IPS DF 4.7 (cell line): ENCODE results near the gene KIAA1328.

ENCODE experiments used
- DNase-seq: peaks from one replicate; pipeline ENCODE4 v3.0.0-alpha.2; 2013; ENCODE audit warnings: low spot score; ENCODE audit errors: extremely low read depth

Gene KIAA1328

DNA sequence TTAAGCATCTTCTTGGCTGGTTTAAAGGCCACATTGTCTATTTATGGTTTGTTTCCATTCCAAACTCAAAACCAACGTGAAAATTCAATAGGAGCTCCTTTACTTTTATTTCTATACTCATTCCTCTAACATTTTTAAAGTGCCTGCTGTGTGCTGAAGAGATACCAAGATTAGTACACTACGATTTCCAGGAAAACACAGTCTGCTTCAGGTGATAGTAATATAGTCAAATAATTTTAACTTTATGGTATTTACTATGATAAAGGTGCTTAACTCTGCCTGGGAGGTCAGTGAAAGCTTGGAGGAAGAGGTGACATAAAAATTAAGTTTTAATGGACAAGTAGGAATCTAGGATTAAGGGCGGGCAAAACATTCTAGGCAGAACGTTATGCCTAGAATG is 121.4 kb downstream of the KIAA1328 start:
- DNase-seq, result no peak

DNA sequence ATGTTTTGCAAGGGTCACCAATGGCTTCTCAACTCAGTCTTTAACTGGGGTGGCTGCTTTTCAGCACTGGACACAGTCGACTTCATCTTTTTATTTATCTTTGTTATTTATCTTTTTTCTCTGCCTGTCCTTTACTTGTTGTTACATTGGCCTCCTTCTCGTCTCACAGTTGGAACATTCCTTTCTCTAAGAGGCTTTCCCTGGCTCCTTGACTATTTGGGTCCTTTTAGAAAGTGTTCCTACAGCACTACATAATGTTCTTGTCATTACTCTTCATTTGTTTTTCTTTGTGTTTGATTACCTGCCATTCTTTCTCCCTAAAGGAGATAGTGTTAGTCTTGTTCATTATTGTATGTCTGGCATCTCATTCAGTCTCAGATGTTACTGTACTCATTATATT is 122.0 kb downstream of the KIAA1328 start:
- no peak for DNase-seq

GRCh38 chr18:36953047-36953446 is 124.1 kb downstream of the KIAA1328 start:
- no peak for DNase-seq

GRCh38 chr18:36960038-36960437 is 131.1 kb downstream of the KIAA1328 start:
- no peak for DNase-seq

DNA sequence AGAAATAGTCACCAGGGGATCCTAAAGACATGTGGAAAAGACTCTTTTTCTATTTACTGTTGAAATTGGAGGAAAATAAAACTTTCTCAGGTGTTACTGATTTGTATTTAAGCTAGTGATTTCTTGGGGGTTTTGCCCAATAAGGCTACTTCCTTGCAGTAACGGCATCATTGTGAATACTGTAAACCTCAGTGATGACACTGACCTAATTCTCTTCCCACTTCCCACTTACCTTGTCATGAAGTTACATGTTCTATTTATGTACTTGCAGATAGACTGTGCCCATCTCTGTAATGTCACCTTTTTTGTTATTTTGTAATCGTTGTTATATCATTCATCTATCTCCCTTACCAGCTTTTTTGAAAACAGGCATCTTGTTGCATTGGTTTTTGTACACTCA is 134.5 kb downstream of the KIAA1328 start:
- no peak for DNase-seq

GRCh38 chr18:36974686-36975085 is 145.8 kb downstream of the KIAA1328 start:
- DNase-seq, result no peak

DNA sequence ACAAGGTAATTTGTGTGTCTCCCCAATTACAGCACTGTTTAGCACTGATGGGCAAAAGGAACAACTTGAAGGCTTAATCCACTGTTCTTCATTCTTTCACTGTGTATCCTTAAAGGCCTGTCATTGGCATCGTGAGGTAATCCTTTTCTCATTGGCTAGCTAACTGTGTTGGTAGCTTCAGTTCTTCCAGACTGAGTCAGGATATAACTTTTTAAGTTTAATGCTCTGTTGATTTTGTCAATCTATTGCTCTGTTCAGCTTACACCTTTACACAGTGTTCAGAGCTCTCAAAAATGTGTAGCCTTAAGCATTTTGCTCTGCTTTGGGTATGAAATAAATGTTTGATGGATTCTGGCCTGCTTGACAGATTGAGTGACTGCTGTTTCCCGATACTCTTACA is 148.2 kb downstream of the KIAA1328 start:
- DNase-seq, result no peak

DNA sequence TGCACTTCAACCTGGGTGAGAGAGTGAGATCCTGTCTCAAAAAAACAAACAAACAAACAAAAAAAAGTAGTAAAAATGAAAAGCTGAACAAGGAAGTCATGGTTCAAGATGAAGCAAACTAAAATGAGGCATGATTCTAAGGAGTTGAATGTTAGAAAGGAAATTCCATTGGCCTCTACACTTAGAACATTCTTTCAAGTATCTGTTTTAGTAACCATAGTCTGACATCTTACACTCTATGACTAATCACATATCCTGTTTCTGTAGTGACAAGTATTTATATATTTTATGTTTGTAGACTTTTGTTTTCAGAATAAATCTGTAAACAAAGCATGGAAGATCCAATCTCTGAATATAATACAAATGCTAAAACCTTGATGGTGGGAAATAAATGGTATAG is 164.1 kb downstream of the KIAA1328 start:
- DNase-seq, result no peak

DNA sequence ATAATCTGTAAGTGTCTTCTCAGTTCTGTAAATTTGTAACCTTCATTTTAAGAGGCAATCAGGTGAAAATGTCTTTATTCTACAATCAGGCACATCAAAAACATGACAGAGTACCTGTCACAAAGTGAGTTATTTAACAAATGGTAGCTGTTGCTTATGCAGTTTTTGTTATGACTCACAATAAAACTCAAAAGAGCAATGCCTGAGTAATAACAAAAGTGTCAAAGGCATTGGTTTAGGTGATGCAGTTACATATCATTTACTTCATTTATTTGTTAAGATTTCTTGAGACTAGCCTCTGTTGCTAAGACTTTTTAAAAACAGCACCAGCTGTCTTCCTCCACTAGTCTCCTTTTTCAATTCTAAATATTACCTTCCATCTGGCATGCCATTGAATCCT is 177.8 kb downstream of the KIAA1328 start:
- DNase-seq, result no peak

DNA sequence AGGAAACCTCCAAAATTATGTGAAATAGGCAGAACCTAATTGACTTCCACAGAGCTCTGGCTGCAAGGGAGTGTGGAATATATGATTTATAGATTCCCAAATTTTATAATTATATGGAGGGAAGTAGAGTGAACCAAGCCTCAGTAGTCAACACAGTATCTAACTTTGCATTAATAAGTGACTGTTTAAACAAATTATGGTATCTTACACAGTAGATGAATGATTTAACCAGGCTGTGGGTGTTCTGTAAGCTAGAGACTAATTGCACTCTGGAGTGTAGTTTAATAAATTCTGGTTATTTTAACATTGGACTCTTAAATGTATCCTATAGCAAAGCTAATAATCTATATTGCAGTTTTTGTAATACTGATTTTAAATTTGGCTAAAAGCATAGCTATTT is 183.5 kb downstream of the KIAA1328 start:
- DNase-seq, result no peak

DNA sequence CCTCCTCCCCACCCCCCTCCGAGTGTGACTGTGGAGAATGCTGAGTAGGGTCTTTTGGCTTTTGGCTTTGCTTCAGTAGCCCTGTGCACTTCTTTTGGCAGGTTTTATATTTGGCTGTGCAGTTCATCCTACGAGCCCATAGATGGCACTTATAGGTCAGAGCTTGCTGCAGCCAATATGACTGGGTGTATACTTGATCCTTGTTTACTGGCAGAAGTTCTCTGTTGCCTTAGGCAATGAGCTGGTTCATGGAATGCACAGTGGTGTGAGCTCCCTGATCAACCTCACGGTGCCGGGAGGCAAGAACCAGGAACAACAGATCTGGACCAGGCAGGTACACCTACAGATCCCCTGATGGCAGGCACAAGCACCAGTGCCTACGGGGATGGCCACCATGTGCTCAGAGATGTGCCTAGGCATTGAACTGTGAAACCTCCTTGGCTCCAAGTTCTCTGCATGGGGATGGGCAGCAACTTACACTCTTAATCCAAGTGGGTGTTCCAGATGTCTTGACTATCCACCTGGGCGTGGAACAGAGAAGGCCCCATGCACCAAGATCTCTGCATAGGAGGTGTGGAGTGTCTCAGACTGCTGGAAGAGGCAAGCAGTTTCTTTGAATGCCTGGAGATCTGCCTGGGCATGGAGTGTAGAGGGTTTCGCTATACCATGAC is 190.4 kb downstream of the KIAA1328 start:
- DNase-seq, result peak; percentile 44

DNA sequence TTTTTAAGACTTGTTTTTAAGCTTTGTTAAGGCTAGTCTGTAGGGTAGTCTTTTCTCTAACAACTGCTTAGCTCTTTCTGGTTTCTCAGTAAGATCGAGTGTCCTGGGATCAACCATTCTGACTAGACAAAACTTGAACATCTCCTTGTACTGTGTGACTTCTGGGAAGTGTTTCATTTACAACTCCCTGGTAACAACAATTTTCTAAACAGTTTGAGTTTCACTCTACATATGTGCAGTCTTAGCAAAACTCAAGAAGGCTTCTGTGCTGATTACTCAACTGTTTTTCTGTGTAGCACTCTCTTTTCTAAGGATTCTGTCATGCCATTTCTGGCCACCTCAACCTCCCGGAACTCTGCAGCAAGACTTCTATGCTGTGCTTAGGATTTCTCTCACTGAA is 204.5 kb downstream of the KIAA1328 start:
- DNase-seq, result no peak

GRCh38 chr18:37042381-37042780 is 213.5 kb downstream of the KIAA1328 start:
- DNase-seq, result no peak

- no peak for DNase-seq
Measured at GRCh38 chr18:37055137-37055802, 226.3 kb downstream of the KIAA1328 start.

DNA sequence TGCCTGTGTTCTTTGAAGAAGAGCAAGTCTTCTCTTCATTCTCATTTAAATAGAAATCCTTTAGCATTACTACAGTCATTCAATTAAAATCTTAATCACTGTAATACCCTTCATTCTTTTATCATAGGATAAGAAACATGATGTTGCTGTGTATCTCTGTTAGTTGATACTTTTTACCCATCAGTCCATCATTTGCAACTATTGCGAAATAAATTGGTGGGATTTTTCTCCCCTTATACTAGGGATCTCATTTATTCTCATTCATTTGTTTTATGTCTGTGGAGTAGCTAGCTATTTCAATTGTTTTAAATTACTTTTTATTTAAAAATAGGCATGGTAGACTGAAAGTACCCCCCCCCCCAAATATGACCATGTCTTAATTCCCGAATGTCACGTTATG is 235.3 kb downstream of the KIAA1328 start:
- DNase-seq, result no peak

DNA sequence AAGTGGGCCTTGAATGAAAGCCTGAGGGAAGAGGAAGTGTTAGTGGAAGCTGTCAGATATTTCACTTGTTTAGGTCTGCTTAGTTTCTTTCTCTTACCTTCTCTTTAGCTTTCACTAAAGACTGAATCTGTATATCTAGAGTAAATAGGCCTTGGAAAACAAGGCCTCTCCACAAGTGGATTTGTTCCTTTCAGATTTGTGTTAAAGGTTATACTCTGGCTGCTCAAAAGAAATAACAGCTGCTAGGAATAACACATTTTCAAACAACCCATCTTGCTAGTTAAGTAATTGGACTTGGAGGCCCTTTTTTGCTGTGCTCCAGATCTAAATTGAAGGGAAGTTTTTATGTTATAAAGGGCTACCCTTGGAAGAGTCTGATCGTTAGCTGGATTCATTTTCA is 236.3 kb downstream of the KIAA1328 start:
- no peak for DNase-seq

- peak; percentile 49 for DNase-seq
Measured at GRCh38 chr18:37084912-37085311, 256.0 kb downstream of the KIAA1328 start.

DNA sequence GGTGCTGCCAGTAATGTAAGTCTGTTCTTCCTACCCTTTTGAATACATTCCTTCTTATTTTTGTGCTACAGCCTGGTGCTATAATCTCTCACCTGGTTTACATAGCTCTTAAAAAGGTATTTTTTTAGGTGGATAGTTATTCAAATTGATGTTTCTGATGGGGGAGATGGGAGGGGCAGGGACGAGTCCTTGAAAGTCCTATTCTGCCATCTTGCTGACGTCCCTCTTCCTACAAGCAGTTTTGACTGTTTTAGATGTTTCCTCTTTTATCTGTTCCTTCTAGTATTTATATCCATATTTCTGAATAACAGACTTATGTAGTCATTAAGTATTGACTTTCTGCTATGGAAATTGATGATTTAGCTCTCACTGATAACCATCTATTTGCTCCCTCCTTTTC is 256.4 kb downstream of the KIAA1328 start:
- no peak for DNase-seq

DNA sequence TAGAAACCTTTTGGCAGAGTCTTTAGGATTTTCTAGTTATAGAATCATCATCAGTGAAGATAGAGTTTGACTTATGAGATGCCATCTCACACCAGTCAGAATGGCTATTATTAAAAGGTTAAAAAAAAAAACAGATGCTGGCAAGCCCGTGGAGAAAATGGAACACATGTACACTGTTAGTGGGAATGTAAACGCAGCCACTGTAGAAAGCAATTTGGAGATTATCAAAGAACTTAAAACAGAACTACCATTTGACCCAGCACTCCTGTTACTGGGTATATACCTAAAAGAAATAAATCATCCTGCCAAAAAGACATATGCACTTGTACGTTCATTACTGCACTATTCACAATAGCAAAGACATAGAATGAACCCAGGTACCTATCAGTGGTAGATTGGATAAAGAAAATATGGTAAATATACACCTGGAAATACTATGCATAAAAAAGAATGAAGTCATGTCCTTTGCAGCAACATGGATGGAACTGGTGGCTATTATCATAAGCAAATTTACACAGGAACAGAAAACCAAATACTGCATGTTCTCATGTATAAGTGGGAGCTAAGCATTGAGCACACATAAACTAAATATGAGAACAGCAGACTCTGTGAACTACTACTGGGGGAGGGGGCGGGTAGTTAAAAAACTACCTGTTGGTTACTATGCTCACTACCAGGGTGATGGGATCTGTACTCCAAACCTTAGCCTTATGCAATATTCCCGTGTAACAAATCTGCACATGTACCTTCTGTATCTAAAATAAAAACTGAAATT is 279.0 kb downstream of the KIAA1328 start:
- DNase-seq, result no peak

GRCh38 chr18:37122877-37123276 is 293.9 kb downstream of the KIAA1328 start:
- DNase-seq, result no peak

DNA sequence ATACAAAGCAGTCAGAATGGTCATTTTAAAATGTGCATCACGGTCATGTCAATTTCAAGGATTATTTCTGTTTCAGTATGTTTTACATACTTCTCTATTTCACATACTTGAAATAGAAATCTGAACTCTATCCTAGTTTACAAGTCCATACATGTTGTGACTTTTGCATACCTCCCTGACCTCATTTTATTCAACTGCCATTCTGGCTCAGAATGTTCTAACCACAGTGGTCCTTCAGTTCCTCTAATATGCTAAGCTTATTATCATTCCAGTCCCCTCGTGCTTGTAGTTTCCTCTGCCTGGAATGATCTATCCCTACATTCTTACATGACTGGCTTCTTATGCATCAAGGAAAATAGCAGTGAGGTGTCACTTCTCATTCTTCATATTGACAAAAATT is 295.6 kb downstream of the KIAA1328 start:
- DNase-seq, result no peak

DNA sequence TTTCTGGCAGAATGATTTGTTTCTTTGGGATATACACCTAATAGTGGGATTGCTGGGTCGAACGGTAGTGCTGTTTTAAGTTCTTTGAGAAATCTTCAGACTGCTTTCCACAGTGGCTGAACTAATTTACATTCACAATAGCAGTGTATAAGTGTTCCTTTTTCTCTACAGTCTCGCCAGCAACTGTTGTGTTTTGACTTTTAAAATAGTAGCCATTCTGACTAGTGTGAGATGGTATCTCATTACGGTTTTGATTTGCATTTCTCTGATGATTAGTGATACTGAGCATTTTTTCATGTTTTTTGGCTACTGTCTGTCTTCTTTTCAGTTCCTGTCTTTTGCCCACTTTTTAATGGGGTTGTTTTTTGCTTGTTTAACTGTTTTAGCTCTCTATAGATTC is 306.2 kb downstream of the KIAA1328 start:
- no peak for DNase-seq

DNA sequence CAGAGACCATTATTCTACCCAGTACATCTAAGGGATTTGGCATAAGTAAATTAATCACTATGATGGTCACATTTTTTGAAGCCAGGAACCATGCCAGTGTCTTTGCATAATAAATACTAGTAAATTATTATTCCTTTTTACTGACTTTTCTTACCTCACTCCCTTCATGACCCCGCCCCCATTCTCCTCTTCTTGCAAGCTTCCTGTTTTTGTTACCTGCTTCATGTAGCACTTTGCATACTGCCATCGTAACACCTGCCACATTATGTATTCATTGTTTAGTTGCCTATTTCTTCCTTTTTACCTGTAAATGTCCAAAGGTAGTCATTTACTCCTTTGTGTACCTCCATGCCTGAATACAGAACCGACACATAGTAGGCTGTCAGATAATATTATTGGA is 309.5 kb downstream of the KIAA1328 start:
- DNase-seq, result no peak
